Panc1 (cell line): Measurements from ENCODE around the gene ZSCAN10. TPM values are rescaled to one million over a fixed set of nuclear protein-coding genes. Genes with fewer than 3 reads are reported as not detected.

Source experiments
- ATAC-seq: fragments of 200-7000 bp; cut with Tn5 transposase; 2 replicates; pipeline ENCODE4 v1.9.1; 2020; ENCODE audit warnings: mild to moderate bottlenecking, moderate library complexity
- BruUV-seq: library from RNA; stranded (reverse); fragments of 400-500 nt; replicated peaks from 2 replicates; lab custom pipeline; 2021; lab: Mats Ljungman, UMichigan
- CTCF ChIA-PET: fragments of 300-600 bp; sonication (Branson Sonifier 250); formaldehyde crosslinking; loops from one replicate; lab custom pipeline; 2022; ENCODE audit warnings: antibody characterized with exemption; lab: Charles Lee
- POLR2A ChIA-PET: fragments of 300-600 bp; sonication (Branson Sonifier 250); formaldehyde crosslinking; loops from one replicate; lab custom pipeline; 2022; ENCODE audit warnings: antibody characterized with exemption; lab: Charles Lee
- DNase-seq: peaks from one replicate; pipeline ENCODE4 v3.0.0-alpha.2; 2010; ENCODE audit warnings: low read depth, low spot score
- H3K27ac ChIP-seq: 2 replicates; pipeline ENCODE4 v1.5.1; 2011; ENCODE audit warnings: mild to moderate bottlenecking, low read length, inconsistent platforms
- H3K27me3 ChIP-seq: fragments of 200-500 bp; sonication (Bioruptor generic); 2 replicates; pipeline ENCODE4 v1.6.0; 2014; ENCODE audit warnings: low read length, inconsistent platforms; ENCODE audit not compliant: control insufficient read depth, insufficient read depth
- H3K36me3 ChIP-seq: fragments of 200-500 bp; sonication (Bioruptor generic); 2 replicates; pipeline ENCODE4 v1.5.1; 2014; ENCODE audit warnings: inconsistent platforms, mild to moderate bottlenecking, low read length, moderate library complexity; ENCODE audit not compliant: control insufficient read depth, insufficient read depth
- H3K4me1 ChIP-seq: 2 replicates; pipeline ENCODE4 v1.5.1; 2011; ENCODE audit warnings: inconsistent platforms, mild to moderate bottlenecking, low read length, moderate library complexity; ENCODE audit not compliant: control insufficient read depth, insufficient read depth
- H3K4me3 ChIP-seq, 2 experiments: 2 replicates each; pipeline ENCODE4 v1.5.1; 2011 to 2012; ENCODE audit warnings: low read depth in 2 of 2, low read length in 2 of 2, mild to moderate bottlenecking in 2 of 2, inconsistent platforms in 1 of 2, moderate library complexity in 1 of 2
- H3K9me3 ChIP-seq: fragments of 200-500 bp; sonication (Bioruptor generic); 2 replicates; pipeline ENCODE4 v1.5.1; 2014; ENCODE audit warnings: low read depth, mild to moderate bottlenecking, inconsistent platforms, low read length, moderate library complexity; ENCODE audit not compliant: control insufficient read depth, insufficient read depth
- POLR2AphosphoS5 ChIP-seq: IDR thresholded peaks from 2 replicates; pipeline ENCODE4 v1.6.1; 2012; ENCODE audit warnings: mild to moderate bottlenecking, low read depth, low read length, moderate library complexity
- REST ChIP-seq, 2 experiments: IDR thresholded peaks; 2 replicates each; pipeline ENCODE4 v1.6.1; 2011 to 2012; ENCODE audit warnings: low read depth in 2 of 2, control low read depth in 1 of 2, low read length in 1 of 2, mild to moderate bottlenecking in 1 of 2, moderate library complexity in 1 of 2; ENCODE audit not compliant: insufficient read depth in 1 of 2
- SIN3A ChIP-seq: IDR thresholded peaks from 2 replicates; pipeline ENCODE4 v1.6.1; 2012; ENCODE audit warnings: low read depth, mild to moderate bottlenecking, low read length, moderate library complexity, borderline replicate concordance; ENCODE audit not compliant: insufficient read depth
- TCF7L2 ChIP-seq: IDR thresholded peaks from 2 replicates; pipeline ENCODE4 v1.6.1; 2011; ENCODE audit warnings: mild to moderate bottlenecking, low read depth, low read length, inconsistent platforms
- in situ Hi-C: cut with HindIII; loops from 2 replicates; pipeline ENCODE4 v1.10.0; 2016; ENCODE audit warnings: low sequenced_read_pairs, low pct_unique_long_range_greater_than_20kb
- intact Hi-C: fragments of 100-400 bp; cut with micrococcal nuclease; formaldehyde crosslinking; loops from one replicate; pipeline ENCODE4 v1.10.0; 2022; ENCODE audit not compliant: unreplicated experiment
- total RNA-seq: library from RNA; stranded (reverse); gene quantifications from one replicate; pipeline ENCODE4 v1.2.1, GENCODE V29; 2021; ENCODE audit not compliant: unreplicated experiment
- TF ChIP-seq, protein P1 (sequence below): fragments of 450-650 bp; IDR thresholded peaks from 2 replicates; pipeline ENCODE4 v1.5.1; 2017; ENCODE audit warnings: mild to moderate bottlenecking

The ZSCAN10 gene
- total RNA-seq, 1 experiment from 2014 or later = 0.21 TPM

GRCh38 chr16:3047387-3047720 lies 51.7 kb downstream of the ZSCAN10 start:
- no TSS peak for BruUV-seq
- Histone ChIP-seq H3K27me3 (no peaks in the 10 kb centered on the region), H3K4me3 (no peak overlapping the region), H3K4me1 (no peaks in the 10 kb centered on the region), H3K27ac (no peak overlapping the region), H3K9me3 (no peaks in the 10 kb centered on the region), H3K36me3 (no peaks in the 10 kb centered on the region)
- no peak for DNase-seq
- CTCF ChIA-PET = interaction anchor here (1.3 to 1.4 kb wide), 2 partner anchors 11 to 15 kb away, joined by 4 to 6 read pairs; no protein-coding TSS in a partner anchor
- intact Hi-C loops = no loop called here
- in situ Hi-C loops = no loop called here
- TF ChIP-seq POLR2AphosphoS5 (no peak), SIN3A (no peak), REST (IDR thresholded peaks at IDR 0.05; ENCODE audit: insufficient read depth in 1 of 2, low read depth in 2 of 2, low read length in 1 of 2) (no peak), TCF7L2 (no peak)
- TF ChIP-seq, protein P1, sequence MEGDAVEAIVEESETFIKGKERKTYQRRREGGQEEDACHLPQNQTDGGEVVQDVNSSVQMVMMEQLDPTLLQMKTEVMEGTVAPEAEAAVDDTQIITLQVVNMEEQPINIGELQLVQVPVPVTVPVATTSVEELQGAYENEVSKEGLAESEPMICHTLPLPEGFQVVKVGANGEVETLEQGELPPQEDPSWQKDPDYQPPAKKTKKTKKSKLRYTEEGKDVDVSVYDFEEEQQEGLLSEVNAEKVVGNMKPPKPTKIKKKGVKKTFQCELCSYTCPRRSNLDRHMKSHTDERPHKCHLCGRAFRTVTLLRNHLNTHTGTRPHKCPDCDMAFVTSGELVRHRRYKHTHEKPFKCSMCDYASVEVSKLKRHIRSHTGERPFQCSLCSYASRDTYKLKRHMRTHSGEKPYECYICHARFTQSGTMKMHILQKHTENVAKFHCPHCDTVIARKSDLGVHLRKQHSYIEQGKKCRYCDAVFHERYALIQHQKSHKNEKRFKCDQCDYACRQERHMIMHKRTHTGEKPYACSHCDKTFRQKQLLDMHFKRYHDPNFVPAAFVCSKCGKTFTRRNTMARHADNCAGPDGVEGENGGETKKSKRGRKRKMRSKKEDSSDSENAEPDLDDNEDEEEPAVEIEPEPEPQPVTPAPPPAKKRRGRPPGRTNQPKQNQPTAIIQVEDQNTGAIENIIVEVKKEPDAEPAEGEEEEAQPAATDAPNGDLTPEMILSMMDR = no peak
- POLR2A ChIA-PET = no interaction called here
- ATAC-seq = 0 out of 2 replicates have a peak, but pooled peaks have one; percentile 7

- intact Hi-C loops = no loop called here
- in situ Hi-C loops = no loop called here
These were observed 52.3 kb downstream of the ZSCAN10 start for GRCh38 chr16:3046641-3047386.

More at GRCh38 chr16:3046641-3047386, 52.3 kb downstream of the ZSCAN10 start:
- H3K27ac ChIP-seq = no peak overlapping the region
- H3K4me3 ChIP-seq = peak overlapping the region; percentile 51 to 59; a peak in 3 of 4 replicates
- ChIA-PET POLR2A (no interaction called here), CTCF (interaction anchor here (1.3 to 1.4 kb wide), 2 partner anchors 12 to 15 kb away, joined by 4 to 6 read pairs; no protein-coding TSS in a partner anchor)
- DNase-seq = no peak
- no peaks in the 10 kb centered on the region for H3K36me3 ChIP-seq
- H3K9me3 ChIP-seq = no peaks in the 10 kb centered on the region
- ATAC-seq = 0 out of 2 replicates have a peak, but pooled peaks have one; percentile 20
- TF ChIP-seq, protein P1 = no peak
- TF ChIP-seq POLR2AphosphoS5 (no peak), SIN3A (no peak), TCF7L2 (no peak), REST (IDR thresholded peaks at IDR 0.05; ENCODE audit: insufficient read depth in 1 of 2, low read depth in 2 of 2, low read length in 1 of 2) (no peak)
- H3K27me3 ChIP-seq = no peaks in the 10 kb centered on the region
- no peaks in the 10 kb centered on the region for H3K4me1 ChIP-seq
- no TSS peak for BruUV-seq
